ENCODE data around the gene SFTPA1.
"Not testable (repeated sequence)": the region's sequence is repeated elsewhere in the genome, so short reads cannot be mapped to it uniquely, and the experiment has no call there.

Gene SFTPA1

DNA sequence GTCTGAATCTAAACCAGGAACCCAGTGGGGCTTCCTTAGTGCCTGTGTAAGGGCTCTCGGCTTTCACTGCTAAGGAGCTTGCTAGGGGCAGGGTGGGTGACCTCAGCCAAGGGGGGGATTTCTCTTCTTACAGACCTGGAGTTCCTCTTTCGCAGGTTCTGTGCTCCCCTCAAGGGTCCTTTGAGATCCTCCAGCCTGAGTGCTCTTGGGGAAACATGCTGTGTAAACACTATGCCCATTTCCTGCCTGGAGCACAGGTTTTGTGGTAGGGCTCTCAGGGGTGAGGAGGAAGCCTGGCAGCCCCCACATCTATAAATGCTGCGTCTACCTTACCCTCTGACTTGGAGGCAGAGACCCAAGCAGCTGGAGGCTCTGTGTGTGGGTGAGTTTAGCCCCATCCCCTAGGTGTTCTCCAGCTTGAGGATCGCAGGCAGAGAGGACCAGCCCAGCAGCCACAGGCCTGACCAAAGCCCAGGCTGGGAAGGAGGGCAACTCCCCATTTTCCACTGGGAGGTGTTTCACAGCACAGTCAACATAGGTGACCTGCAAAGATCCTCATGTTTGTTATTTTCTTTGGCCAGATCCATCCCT, at the start of gene SFTPA1:
TSS of gene SFTPA1 (plus strand) at position 339 of the 591 bp plus-strand sequence. CDS start 887 bp downstream, outside the sequence.
- DNase-seq (ENCODE audit: low read depth) = no peak

- no peak for DNase-seq (ENCODE audit: low read depth)
Observed at GRCh38 chr10:79561257-79561656, 49.5 kb upstream of the SFTPA1 start.

DNA sequence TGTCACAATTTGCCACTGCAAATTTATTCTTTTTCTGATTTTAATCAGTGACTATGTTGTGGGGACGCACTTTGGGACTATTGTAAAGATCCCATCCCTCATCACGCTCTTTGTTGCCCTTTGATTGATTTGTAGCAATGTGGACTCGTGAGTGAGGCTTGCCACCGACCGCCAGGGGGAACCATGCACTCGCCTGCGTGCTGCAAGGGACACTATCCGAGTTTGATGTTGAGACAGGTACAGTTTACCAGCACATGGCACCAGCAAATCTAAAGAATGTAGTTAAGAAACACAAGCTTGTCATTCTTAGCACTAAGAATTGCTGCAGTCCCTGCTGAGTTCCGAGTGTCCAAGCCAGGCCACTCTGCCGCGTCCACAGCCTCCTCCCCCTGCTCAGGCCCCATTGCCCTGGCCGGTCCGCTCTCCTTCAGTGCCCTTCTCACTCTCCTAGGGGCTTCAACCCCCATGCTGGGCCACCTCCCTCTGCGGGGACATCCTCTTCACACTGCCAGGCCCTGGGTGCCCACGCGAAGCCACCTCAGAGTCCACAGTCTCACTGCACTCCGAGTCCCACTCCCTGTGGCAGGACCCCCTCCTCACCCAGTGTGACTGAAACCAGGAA, 48.5 kb upstream of the SFTPA1 start:
- DNase-seq (ENCODE audit: low read depth) = peak; percentile 10

DNA sequence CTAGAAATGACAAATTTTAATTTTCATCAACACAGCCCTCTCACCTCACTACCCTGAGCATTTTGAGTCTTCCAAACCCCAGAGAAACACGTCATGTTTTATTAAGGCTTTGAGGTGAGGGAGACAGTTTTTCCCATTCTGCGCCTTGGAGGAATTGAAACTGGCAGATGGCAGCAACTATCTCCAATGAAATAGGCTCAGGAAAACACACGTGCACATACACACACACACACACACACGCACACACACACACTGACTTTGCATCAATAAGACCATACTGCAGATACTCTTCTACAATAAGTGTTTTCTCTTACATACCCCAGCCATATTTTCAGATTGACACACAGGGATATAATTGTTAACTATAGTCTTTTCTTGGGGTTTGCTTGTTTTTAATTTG, 47.3 kb upstream of the SFTPA1 start:
- DNase-seq (ENCODE audit: low read depth) = no peak

DNA sequence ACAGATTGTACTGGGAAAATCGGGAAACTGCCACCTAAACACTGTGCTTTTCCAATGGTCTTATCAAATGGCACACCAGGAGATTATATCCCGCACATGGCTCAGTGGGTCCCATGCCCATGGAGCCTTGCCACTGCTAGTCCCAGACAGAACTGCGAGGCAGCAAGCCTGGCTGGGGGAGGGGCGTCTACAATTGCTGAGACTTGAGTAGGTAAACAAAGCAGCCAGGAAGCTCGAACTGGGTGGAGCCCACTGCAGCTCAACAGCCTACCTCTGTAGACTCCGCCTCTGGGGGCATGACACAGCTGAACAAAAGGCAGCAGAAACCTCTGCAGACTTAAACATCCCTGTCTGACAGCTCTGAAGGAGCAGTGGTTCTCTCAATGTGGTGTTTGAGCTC, 40.1 kb upstream of the SFTPA1 start:
- not testable (repeated sequence) for DNase-seq (ENCODE audit: low read depth)

GRCh38 chr10:79579361-79579760, 31.4 kb upstream of the SFTPA1 start:
- no peak for DNase-seq (ENCODE audit: low read depth)

DNA sequence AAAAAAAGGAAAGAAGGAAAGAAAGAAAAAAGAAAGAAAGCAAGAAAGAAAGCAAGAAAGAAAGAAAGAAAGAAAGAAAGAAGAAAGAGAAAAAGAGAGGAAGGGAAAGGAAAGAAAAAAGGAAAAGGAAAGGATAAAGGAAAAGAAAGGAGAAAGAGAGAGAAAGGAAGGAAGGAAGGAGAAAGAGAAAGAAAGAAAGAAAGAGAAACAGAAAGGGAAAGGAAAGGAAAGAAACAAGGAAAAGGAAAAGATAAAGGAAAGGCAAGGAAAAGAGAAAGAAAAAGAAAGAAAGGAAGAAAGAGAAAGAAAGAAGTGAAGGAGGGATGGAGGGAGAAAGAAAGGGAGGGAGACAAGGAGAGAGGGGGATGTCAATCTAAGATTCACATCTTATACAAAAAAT, 29.7 kb upstream of the SFTPA1 start:
- DNase-seq (ENCODE audit: low read depth) = no peak

DNA sequence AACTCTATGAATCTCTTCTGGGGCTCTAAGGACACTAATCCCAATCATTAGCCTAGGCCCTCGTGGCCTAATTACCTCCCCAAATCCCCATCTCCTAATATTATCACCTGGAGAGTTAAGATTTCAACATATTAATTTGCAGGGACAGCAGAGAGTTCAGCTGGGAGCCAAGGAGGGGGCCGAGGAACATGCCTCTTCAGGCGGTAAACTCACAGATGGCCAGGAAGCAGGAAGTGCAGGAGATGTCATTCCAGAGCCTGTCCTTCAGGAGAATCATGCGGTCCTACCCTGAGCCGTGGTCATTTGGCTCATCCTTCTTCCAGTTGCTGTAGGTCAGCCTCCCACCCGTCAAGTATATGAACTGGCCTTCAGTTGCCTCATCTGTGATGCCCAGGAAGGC, 28.6 kb upstream of the SFTPA1 start:
- DNase-seq (ENCODE audit: low read depth) = no peak

DNA sequence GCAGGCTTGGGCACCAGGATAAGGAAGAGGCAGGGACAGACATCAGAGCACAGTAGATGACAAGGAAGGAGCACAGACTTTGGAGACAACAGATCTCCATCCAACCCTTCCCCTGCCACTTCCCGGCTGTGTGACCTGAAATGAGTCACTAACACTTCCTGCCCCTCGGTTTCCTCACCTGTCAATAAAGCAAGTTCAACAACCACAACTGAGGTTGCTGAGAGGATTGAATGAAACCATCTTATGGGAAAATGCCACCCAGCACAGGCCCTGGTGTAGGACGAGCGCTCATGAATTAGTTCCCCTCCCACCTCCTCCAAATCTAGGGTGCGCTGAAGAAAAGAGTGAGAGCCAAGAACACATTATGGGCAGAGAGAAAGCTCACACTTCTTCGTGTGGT, 27.8 kb upstream of the SFTPA1 start:
- not testable (repeated sequence) for DNase-seq (ENCODE audit: low read depth)

GRCh38 chr10:79583488-79584024, 27.2 kb upstream of the SFTPA1 start:
- DNase-seq (ENCODE audit: low read depth) = no peak

- DNase-seq (ENCODE audit: low read depth) = no peak
Observed at GRCh38 chr10:79585870-79586527, 24.7 kb upstream of the SFTPA1 start.

DNA sequence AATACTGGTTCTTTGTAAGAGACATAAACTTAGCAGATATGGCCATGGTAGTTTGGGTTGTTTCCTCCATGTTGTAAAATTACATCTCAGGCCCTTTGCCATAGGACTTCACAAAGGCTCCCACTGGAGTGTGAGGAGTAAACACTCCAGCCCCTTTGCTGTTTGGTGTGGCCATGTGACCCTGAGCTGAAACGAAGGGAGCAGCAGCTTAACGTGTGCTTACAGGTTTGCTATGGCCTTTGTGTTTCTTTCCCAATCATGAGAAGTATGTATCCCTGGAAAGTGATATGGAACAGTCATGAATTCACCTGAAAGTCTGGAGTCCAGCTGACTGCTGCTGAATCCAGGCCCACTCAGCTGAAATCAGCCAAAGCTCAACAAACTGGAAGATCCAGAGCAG, 23.8 kb upstream of the SFTPA1 start:
- DNase-seq (ENCODE audit: low read depth) = no peak

DNA sequence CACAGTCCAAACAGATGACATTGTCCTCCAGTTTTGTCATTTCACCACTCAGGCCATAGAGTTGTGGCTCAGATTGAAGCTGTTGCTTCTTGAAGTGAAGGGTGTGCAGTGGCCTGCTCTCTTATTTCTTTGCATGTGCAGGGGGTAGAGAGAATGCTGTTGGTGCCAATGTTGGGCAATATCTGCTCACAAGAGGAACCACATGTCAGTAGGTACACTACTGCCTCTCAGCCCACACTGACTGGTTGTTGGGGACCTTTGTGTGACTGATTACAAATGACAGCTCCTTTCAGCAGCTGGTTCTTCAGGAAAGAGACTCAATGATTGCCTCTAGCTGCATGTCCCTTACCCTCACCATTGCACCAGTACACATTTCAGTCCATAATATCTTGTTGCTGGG, 21.9 kb upstream of the SFTPA1 start:
- DNase-seq (ENCODE audit: low read depth) = no peak

- no peak for DNase-seq (ENCODE audit: low read depth)
Observed at GRCh38 chr10:79593377-79593776, 17.4 kb upstream of the SFTPA1 start.

GRCh38 chr10:79594565-79594964, 16.2 kb upstream of the SFTPA1 start:
- DNase-seq (ENCODE audit: low read depth) = not testable (repeated sequence)

- no peak for DNase-seq (ENCODE audit: low read depth)
Observed at GRCh38 chr10:79595510-79595909, 15.2 kb upstream of the SFTPA1 start.

DNA sequence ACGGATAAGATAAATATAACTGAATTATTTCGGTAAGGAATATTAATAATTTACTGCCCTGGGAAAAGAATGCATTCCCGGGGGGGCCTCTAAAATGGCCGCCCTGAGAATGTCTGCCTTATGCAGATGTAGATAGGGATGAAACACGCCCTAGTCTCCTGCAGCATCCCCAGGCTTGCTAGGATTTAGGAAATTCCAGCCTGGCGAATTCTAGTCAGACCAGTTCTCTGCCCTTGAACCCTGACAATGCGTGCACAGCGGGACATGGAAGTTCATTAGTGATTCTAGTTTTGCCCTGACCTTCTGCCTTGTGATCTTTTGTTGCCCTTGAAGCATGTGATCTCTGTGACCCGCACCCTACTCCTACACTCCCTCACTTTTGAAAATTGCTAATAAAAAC, 11.1 kb upstream of the SFTPA1 start:
- not testable (repeated sequence) for DNase-seq (ENCODE audit: low read depth)

DNA sequence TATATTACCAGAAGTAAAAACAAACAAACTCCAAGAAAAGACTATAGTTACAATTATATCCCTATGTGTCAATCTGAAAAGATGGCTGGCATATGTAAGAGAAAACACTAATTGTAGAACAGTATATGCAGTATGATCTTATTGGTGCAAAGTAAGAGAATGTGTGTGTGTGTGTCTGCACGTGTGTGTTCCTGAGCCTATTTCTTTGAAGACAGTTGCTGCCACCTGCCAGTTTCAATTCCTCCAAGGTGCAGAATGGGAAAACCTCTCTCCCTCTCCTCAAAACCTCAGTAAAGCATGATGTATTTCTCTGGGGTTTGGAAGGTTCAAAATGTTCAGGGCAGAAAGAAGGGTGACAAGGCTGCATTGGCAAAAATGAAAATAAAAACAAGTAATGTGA, 8.8 kb upstream of the SFTPA1 start:
- DNase-seq (ENCODE audit: low read depth) = no peak

DNA sequence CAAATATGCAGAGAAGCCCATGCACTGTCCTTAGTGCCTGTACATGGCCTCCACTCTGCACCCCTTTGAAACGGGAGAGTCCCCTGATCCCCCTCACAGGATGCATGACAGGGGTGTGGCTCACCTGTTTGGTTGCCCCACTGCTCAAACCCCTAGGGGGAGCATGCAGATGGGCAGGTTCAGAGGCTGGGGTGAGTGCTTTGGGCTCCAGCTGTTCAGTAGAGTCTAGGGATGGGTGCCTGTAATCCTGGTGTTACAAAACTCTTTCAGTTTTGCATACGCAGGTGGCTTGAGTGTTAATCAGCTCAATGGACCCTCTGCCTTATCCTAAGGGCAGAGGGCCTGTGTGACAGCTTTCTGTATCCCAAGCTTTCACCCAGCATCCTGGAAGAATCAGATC, 7.8 kb upstream of the SFTPA1 start:
- DNase-seq (ENCODE audit: low read depth) = no peak

DNA sequence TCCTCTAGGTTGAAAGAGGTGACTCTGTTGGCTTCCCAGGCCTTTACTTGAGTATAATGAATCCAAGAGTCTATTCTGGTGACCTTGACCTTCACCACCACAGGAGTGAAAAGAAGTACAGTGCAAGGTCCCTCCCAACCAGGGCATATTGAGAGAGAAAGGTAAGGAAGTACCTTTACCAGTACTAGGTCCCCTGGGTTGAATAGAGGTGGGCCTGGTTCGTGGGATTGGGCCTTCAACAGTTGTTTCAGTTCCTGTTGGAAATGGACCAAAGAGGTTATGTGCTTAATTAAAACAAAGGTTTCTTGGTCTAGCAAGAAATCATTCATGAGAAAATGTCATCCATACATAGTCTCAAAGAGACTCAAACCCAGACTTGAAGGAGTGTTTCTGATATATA, 6.4 kb upstream of the SFTPA1 start:
- DNase-seq (ENCODE audit: low read depth) = no peak

DNA sequence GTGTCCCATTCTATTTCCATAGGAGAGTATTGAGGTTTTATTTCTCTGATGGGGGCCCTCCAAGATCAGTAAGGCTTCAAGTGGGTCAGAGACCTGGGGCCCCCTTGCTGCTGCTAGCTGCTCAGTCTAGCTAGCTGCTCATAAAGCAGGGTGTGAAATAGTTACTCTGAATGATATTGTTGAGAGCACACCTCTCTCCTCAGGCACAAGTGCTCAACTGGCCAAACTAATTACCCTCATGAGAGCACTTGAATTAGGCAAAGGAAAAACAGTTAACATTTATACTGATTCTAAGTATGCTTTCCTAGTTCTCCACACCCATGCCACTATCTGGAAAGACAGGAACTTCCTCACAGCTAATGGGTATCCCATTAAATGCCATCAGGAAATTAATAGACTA, 5.4 kb upstream of the SFTPA1 start:
- DNase-seq (ENCODE audit: low read depth) = no peak

DNA sequence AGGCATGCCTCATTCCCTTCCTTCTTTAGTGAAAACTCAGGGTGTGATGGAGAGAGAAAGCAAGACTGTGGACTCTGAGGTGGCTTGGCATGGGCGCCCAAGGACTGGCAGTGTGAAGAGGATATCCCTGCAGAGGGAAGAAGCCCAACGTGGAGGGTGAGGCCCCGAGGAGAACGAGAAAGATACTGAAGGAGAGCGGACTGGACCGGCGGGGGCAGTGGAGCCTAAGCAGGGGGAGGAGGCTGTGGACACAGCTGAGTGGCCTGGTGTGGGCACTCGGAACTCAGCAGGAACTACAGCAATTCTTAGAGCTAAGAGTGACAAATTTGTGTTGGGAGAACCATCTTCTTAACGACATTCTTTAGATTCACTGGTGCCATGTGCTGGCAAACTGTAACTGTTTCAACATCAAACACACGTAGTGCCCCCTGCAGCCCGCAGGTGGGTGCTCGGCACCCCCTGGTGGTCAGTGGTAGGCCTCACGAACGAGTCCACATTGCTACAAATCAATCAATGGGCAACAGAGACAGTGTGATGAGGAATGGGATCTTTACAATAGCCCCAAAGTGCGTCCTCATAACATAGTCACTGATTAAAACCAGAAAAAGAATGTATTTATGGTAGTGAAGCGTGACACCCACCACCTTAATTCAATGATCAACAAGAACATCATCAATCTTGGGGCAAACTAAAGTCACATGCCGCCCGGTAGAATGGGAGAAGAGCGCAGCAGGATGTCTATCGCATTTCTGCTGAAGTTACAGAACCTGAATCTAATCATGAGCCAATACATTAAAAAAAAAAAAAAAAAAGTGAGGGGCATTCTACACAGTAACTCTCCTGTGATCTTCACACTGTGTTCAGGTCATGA, 2.0 kb upstream of the SFTPA1 start:
- no peak for DNase-seq (ENCODE audit: low read depth)
